HepG2 (cell line): ENCODE data around the gene CLDN20. TPM values are rescaled to one million over a fixed set of nuclear protein-coding genes. Genes with fewer than 3 reads are reported as not detected.

Source experiments
- KLF6 ChIP-seq: IDR thresholded peaks from 2 replicates; pipeline ENCODE4 v1.8.0; 2016; ENCODE audit warnings: missing biosample characterization, missing genetic modification reagents
- MTA1 ChIP-seq: sonication (generic); formaldehyde crosslinking; IDR thresholded peaks from 2 replicates; pipeline ENCODE4 v1.4.0; 2020; ENCODE audit warnings: missing genetic modification reagents, mild to moderate bottlenecking, borderline replicate concordance
- MTF1 ChIP-seq: sonication (generic); formaldehyde crosslinking; IDR thresholded peaks from 2 replicates; pipeline ENCODE4 v1.5.0; 2020; ENCODE audit warnings: missing genetic modification reagents
- NKX3-1 ChIP-seq: sonication (generic); formaldehyde crosslinking; IDR thresholded peaks from 2 replicates; pipeline ENCODE4 v1.5.0; 2020; ENCODE audit warnings: missing genetic modification reagents
- PITX1 ChIP-seq: sonication (generic); formaldehyde crosslinking; IDR thresholded peaks from 2 replicates; pipeline ENCODE4 v1.5.1; 2020; ENCODE audit warnings: mild to moderate bottlenecking, missing genetic modification reagents
- REPIN1 ChIP-seq: sonication (generic); formaldehyde crosslinking; IDR thresholded peaks from 2 replicates; pipeline ENCODE4 v1.8.0; 2022; ENCODE audit warnings: missing genetic modification reagents, low read depth, mild to moderate bottlenecking, borderline replicate concordance
- SALL1 ChIP-seq: sonication (generic); formaldehyde crosslinking; IDR thresholded peaks from 2 replicates; pipeline ENCODE4 v1.8.0; 2022; ENCODE audit warnings: mild to moderate bottlenecking, missing genetic modification reagents
- SAP130 ChIP-seq: IDR thresholded peaks from 2 replicates; pipeline ENCODE4 v1.6.1; 2016; ENCODE audit warnings: low read depth
- SMAD9 ChIP-seq: sonication (generic); formaldehyde crosslinking; IDR thresholded peaks from 2 replicates; pipeline ENCODE4 v1.5.1; 2020; ENCODE audit warnings: mild to moderate bottlenecking, missing genetic modification reagents
- SNAI1 ChIP-seq: sonication (generic); formaldehyde crosslinking; IDR thresholded peaks from 2 replicates; pipeline ENCODE4 v1.5.0; 2020; ENCODE audit warnings: mild to moderate bottlenecking, missing genetic modification reagents, borderline replicate concordance
- SOX13 ChIP-seq, 3 experiments: fragments of 450-650 bp in 1 of 3; sonication (generic) in 1 of 3; formaldehyde crosslinking in 1 of 3; IDR thresholded peaks in 2 of 3; conservative IDR thresholded peaks in 1 of 3; 2 replicates each; pipeline versions ENCODE4 v1.5.0 to v1.6.1; 2016 to 2020; ENCODE audit warnings: antibody characterized with exemption in 1 of 3, mild to moderate bottlenecking in 1 of 3, missing compliant biosample characterization in 1 of 3, missing genetic modification reagents in 1 of 3, moderate library complexity in 1 of 3
- SRSF1 ChIP-seq: fragments of 200-400 bp; formaldehyde crosslinking; optimal IDR thresholded peaks from 2 replicates; pipeline ENCODE3; 2017; ENCODE audit warnings: mild to moderate bottlenecking, low read depth, low read length, moderate library complexity
- ZMYM3 ChIP-seq: sonication (generic); formaldehyde crosslinking; IDR thresholded peaks from 2 replicates; pipeline ENCODE4 v1.5.1; 2020; ENCODE audit warnings: mild to moderate bottlenecking, missing genetic modification reagents
- ZNF296 ChIP-seq: sonication (generic); formaldehyde crosslinking; conservative IDR thresholded peaks from 2 replicates; pipeline ENCODE4 v1.5.0; 2020; ENCODE audit warnings: mild to moderate bottlenecking, missing genetic modification reagents
- ZNF572 ChIP-seq: sonication (generic); formaldehyde crosslinking; IDR thresholded peaks from 2 replicates; pipeline ENCODE4 v1.5.1; 2020; ENCODE audit warnings: mild to moderate bottlenecking, missing genetic modification reagents
- ZNF607 ChIP-seq: sonication (generic); formaldehyde crosslinking; IDR thresholded peaks from 2 replicates; pipeline ENCODE4 v1.5.1; 2020; ENCODE audit warnings: missing genetic modification reagents, mild to moderate bottlenecking, borderline replicate concordance
- ZNF709 ChIP-seq: sonication (generic); formaldehyde crosslinking; IDR thresholded peaks from 2 replicates; pipeline ENCODE4 v1.5.0; 2020; ENCODE audit warnings: mild to moderate bottlenecking, missing genetic modification reagents
- ZSCAN25 ChIP-seq: sonication (generic); formaldehyde crosslinking; IDR thresholded peaks from 2 replicates; pipeline ENCODE4 v1.8.0; 2022; ENCODE audit warnings: mild to moderate bottlenecking, missing genetic modification reagents
- polyA plus RNA-seq, 8 experiments: library from polyadenylated mRNA; depleted of rRNA in 3 of 8; stranded (reverse) in 7 of 8; unstranded in 1 of 8; fragments of >200 nt; fragmentation: Illumina TruSeq in 4 of 8; extraction: Trizol in 4 of 8; gene quantifications; 2 replicates each; pipeline versions ENCODE4 v1.2.1 to v1.2.3, GENCODE V29; 2011 to 2016; ENCODE audit warnings: low read depth in 4 of 8, missing spikeins in 1 of 8, mixed read lengths in 1 of 8; ENCODE audit not compliant: insufficient read depth in 1 of 8
- total RNA-seq, 5 experiments: library from RNA; depleted of rRNA; stranded (reverse); fragments of >200 nt; fragmentation: Illumina TruSeq; extraction: Trizol; gene quantifications; 2 replicates each; pipeline ENCODE4 v1.2.3, GENCODE V29; 2016; ENCODE audit warnings: low read depth in 1 of 5
- TF ChIP-seq, protein P1 (sequence below): sonication (generic); formaldehyde crosslinking; IDR thresholded peaks from 2 replicates; pipeline ENCODE4 v1.4.0; 2020; ENCODE audit warnings: mild to moderate bottlenecking, missing genetic modification reagents
- TF ChIP-seq, protein P2 (sequence below): sonication (generic); formaldehyde crosslinking; IDR thresholded peaks from 2 replicates; pipeline ENCODE4 v1.4.0; 2020; ENCODE audit warnings: missing genetic modification reagents
- TF ChIP-seq, protein P3 (sequence below): sonication (generic); formaldehyde crosslinking; IDR thresholded peaks from 2 replicates; pipeline ENCODE4 v1.4.0; 2020; ENCODE audit warnings: mild to moderate bottlenecking, missing genetic modification reagents
- TF ChIP-seq, protein P4 (sequence below): sonication (generic); formaldehyde crosslinking; conservative IDR thresholded peaks from 2 replicates; pipeline ENCODE4 v1.4.0; 2020; ENCODE audit warnings: missing genetic modification reagents

Gene CLDN20
- total and polyA plus RNA-seq, 2 of the 13 experiments (the other 11 are each of a cell fraction or from before 2014, with no cell fraction given), result not detected

DNA sequence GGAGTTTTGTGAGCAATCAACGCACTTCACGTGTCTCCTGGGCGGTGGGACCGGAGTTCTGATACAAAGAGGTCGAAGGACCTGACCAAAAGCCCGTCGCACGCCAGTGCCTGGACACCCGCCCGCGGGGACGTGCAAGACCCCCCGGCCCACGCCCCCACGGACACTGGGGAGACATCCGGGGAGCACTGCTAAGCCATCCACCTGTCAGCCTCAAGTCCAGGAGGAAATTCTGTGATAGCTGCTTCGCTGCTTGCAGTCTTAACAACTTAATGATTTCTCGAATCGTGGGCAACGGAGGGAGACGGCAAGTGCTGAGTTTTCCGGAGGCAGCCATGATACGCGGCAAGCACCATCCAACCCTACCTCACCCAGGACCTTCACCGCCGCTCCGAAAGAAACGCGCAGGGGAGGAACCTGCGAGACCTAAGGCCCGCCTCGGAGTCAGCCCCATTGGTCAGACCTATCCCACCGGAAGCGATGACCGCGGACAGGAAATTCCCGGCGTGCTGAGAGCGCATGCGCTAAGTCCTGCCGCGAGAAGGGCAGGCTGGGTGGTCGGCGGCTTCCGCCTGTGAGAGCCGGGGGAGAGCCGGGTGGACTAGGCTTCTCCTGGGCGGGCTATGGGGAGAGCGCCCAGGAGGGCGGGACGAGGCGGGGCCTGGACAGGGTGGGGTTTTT is 50.4 kb downstream of the CLDN20 start, which contains the start of gene TFB1M (continued):
- TF ChIP-seq, protein P1, sequence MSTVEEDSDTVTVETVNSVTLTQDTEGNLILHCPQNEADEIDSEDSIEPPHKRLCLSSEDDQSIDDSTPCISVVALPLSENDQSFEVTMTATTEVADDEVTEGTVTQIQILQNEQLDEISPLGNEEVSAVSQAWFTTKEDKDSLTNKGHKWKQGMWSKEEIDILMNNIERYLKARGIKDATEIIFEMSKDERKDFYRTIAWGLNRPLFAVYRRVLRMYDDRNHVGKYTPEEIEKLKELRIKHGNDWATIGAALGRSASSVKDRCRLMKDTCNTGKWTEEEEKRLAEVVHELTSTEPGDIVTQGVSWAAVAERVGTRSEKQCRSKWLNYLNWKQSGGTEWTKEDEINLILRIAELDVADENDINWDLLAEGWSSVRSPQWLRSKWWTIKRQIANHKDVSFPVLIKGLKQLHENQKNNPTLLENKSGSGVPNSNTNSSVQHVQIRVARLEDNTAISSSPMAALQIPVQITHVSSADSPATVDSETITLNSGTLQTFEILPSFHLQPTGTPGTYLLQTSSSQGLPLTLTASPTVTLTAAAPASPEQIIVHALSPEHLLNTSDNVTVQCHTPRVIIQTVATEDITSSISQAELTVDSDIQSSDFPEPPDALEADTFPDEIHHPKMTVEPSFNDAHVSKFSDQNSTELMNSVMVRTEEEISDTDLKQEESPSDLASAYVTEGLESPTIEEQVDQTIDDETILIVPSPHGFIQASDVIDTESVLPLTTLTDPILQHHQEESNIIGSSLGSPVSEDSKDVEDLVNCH (CRISPR knock-in tag), result peak; percentile 84; the same call in 1 of the 2 replicates
- peak; percentile 31; the same call in 1 of the 2 replicates for TF ChIP-seq KLF6
- no peak for TF ChIP-seq SMAD9 (CRISPR knock-in tag)
- TF ChIP-seq SNAI1 (CRISPR knock-in tag), result 0 out of 2 replicates have a peak, but pooled peaks have one; percentile 19
- TF ChIP-seq SOX13 (IDR thresholded peaks at IDR 0.05), result no peak; the same call in 1 of the 2 replicates
- no peak for TF ChIP-seq SOX13 (CRISPR knock-in tag; conservative IDR thresholded peaks at IDR 0.05 in 1 of 2, IDR thresholded peaks at IDR 0.05 in 1 of 2)
- no peak; the same call in 1 of the 2 replicates for TF ChIP-seq ZNF607 (CRISPR knock-in tag)
- peak; percentile 63 for TF ChIP-seq NKX3-1
- peak; percentile 84; the same call in 1 of the 2 replicates for TF ChIP-seq MTA1 (CRISPR knock-in tag)
- peak; percentile 90 for TF ChIP-seq SALL1 (CRISPR knock-in tag)
- TF ChIP-seq ZNF296 (CRISPR knock-in tag), result no peak
- peak; percentile 57 for TF ChIP-seq PITX1 (CRISPR knock-in tag)
- peak; percentile 95 for TF ChIP-seq ZNF709 (CRISPR knock-in tag)
- no peak for TF ChIP-seq ZNF572 (CRISPR knock-in tag)
- TF ChIP-seq SAP130, result peak; percentile 88
- peak; percentile 90; the same call in 1 of the 2 replicates for TF ChIP-seq ZSCAN25 (CRISPR knock-in tag)
- 0 out of 2 replicates have a peak, but pooled peaks have one; percentile 62 for TF ChIP-seq MTF1 (CRISPR knock-in tag)
- 0 out of 2 replicates have a peak, but pooled peaks have one; percentile 18 for TF ChIP-seq REPIN1 (CRISPR knock-in tag)
- TF ChIP-seq, protein P2, sequence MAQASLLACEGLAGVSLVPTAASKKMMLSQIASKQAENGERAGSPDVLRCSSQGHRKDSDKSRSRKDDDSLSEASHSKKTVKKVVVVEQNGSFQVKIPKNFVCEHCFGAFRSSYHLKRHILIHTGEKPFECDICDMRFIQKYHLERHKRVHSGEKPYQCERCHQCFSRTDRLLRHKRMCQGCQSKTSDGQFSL (CRISPR knock-in tag), result peak; percentile 89; the same call in 1 of the 2 replicates
- TF ChIP-seq, protein P3, sequence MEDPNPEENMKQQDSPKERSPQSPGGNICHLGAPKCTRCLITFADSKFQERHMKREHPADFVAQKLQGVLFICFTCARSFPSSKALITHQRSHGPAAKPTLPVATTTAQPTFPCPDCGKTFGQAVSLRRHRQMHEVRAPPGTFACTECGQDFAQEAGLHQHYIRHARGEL (CRISPR knock-in tag), result 0 out of 2 replicates have a peak, but pooled peaks have one; percentile 56
- peak; percentile 55; the same call in 1 of the 2 replicates for TF ChIP-seq ZMYM3 (CRISPR knock-in tag)
- TF ChIP-seq, protein P4, sequence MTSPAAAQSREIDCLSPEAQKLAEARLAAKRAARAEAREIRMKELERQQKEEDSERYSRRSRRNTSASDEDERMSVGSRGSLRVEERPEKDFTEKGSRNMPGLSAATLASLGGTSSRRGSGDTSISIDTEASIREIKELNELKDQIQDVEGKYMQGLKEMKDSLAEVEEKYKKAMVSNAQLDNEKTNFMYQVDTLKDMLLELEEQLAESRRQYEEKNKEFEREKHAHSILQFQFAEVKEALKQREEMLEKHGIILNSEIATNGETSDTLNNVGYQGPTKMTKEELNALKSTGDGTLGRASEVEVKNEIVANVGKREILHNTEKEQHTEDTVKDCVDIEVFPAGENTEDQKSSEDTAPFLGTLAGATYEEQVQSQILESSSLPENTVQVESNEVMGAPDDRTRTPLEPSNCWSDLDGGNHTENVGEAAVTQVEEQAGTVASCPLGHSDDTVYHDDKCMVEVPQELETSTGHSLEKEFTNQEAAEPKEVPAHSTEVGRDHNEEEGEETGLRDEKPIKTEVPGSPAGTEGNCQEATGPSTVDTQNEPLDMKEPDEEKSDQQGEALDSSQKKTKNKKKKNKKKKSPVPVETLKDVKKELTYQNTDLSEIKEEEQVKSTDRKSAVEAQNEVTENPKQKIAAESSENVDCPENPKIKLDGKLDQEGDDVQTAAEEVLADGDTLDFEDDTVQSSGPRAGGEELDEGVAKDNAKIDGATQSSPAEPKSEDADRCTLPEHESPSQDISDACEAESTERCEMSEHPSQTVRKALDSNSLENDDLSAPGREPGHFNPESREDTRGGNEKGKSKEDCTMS (CRISPR knock-in tag), result no peak
- TF ChIP-seq SRSF1, result peak; percentile 77
